GM10248 (cell line): ENCODE data around the gene CAMTA1.
"Not testable (repeated sequence)": the region's sequence is repeated elsewhere in the genome, so short reads cannot be mapped to it uniquely, and the experiment has no call there.

Source experiments
- CTCF ChIA-PET: fragments of 300-600 bp; sonication (Branson Sonifier 250); formaldehyde crosslinking; extraction: SDS; loops from one replicate; lab custom pipeline; 2021; ENCODE audit warnings: antibody characterized with exemption; lab: Yijun Ruan, JAX
- POLR2A ChIA-PET: fragments of 350-650 bp; sonication (Branson Sonifier 250); formaldehyde crosslinking; extraction: SDS; loops from one replicate; lab custom pipeline; 2020; ENCODE audit warnings: antibody characterized with exemption; lab: Yijun Ruan, JAX
- DNase-seq: peaks from one replicate; pipeline ENCODE4 v3.0.0; 2012; ENCODE audit errors: extremely low spot score
- TF ChIP-seq, protein P1 (sequence below): IDR thresholded peaks from 2 replicates; pipeline ENCODE4 v1.5.1; 2012; ENCODE audit warnings: mild to moderate bottlenecking, low read depth; ENCODE audit errors: extremely low read depth, missing control alignments, control extremely low read depth

Gene CAMTA1

DNA sequence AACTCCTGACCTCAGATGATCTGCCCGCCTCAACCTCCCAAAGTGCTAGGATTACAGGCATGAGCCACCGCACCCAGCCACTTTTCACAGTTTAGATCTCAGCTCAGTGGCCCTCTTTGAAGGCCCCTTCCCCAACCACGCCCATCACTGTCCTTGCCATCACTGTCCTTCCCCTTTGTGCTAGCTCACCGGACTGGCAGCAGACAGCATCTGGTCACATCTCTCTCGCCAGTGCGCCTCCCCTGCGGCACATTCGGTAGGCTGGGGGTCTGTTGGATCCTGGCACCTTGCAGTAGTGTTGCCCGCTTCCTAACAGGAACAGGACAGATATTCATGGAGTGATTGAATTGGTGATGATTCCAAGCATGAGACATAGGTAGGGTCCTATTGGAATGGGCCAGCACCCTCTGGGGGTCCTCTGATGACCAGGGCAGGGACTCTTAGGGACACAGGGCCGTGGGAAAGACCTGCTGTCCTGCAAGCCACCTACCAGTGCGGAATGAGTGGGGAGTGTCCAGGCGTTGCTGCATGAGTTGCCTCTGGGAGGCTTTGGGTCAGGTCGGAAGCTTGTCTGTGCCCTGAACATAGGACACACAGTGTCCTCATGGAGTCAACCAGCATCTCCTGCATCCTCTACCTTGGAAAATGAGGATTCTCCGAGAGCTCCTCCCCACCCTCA lies 807.0 kb downstream of the CAMTA1 start:
- ChIA-PET POLR2A (no interaction called here), CTCF (no interaction called here)
- DNase-seq = no peak
- TF ChIP-seq, protein P1, sequence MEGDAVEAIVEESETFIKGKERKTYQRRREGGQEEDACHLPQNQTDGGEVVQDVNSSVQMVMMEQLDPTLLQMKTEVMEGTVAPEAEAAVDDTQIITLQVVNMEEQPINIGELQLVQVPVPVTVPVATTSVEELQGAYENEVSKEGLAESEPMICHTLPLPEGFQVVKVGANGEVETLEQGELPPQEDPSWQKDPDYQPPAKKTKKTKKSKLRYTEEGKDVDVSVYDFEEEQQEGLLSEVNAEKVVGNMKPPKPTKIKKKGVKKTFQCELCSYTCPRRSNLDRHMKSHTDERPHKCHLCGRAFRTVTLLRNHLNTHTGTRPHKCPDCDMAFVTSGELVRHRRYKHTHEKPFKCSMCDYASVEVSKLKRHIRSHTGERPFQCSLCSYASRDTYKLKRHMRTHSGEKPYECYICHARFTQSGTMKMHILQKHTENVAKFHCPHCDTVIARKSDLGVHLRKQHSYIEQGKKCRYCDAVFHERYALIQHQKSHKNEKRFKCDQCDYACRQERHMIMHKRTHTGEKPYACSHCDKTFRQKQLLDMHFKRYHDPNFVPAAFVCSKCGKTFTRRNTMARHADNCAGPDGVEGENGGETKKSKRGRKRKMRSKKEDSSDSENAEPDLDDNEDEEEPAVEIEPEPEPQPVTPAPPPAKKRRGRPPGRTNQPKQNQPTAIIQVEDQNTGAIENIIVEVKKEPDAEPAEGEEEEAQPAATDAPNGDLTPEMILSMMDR = no peak

DNA sequence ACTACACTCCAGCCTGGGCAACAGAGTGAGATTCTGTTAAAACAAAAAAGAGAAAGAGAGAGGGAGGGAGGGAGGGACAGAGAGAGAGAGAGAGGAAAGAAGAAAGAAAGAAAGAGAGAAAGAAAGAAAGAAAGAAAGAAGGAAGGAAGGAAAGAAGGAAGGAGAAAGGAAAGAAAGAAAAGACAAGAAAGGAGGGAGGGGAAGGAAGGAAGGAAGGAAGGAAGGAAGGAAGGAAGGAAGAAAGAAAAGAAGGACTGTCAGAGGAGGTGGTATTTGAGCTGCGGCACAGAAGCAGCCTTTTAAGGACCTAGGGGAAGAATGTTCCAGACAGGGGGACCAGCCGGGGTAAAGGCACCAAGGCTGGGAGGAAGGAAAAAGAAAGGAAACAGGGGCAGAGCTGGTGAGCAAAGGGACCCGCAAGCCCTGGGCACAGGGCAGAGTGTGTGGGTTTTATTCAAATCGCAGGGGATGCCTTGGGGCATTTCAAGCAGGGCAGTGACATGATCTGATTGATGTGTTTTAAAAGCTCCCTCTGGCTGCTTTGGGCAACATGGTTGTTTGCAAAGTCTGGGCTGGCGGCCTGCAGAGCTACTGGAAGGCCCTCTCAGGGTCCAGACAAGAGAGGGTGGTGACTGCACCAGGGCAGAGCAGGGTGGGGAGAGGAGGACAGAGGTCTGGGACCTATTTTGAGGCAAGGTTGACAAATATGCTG lies 808.9 kb downstream of the CAMTA1 start:
- POLR2A ChIA-PET = no interaction called here
- DNase-seq = no peak
- CTCF ChIA-PET = no interaction called here
- TF ChIP-seq, protein P1 = no peak

DNA sequence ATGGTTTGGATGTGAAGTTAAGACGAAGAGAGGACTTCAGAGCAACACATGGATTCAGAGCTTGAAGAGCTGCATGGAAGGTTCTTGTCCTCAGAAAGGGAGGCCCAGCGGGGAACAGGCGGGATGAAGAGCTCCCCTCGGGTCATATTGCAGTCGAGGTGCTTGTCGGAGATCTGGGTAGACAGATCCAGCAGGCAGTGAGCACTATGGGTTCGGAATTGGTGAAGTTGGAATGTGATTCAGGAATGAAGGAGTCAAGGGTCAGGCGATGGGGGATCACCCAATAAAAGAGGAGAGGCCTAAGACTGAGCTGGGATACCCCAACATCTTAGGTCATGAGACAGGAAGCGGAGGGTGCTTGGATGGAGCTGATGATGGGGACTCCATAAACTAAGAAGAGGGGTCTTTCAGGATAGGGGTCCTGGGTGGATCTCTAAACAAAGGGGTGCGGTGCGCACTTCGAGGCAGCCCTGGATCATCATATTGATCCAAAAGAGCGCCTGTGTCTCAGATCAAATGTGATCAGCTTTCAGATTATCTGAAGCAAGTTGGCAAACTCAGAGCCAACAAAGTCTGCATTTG lies 809.6 kb downstream of the CAMTA1 start:
- CTCF ChIA-PET = interaction anchor here (1.3 kb wide), 1 partner anchor 18 kb away, joined by 3 read pairs; no protein-coding TSS in a partner anchor
- POLR2A ChIA-PET = no interaction called here
- TF ChIP-seq, protein P1 = no peak
- DNase-seq = no peak

DNA sequence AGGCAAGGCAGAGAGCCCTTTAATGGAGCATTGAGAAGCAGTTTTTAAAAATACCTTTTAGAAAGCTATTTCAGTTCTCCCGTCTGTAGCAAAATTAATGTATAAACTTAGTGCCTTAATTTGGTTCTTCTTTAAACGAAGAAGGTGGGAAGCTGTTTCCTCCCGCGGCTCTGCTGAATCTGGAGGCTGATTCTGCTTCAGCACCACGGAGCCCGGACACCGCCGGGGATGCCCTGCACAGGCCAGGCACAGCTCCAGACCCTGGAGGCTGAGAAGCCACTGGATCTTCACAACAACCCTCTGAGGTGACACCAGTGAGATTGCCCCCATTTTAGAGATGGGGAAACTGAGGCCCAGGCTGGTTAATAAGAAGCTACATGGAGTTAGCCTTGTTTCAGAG lies 810.1 kb downstream of the CAMTA1 start:
- TF ChIP-seq, protein P1 = no peak
- DNase-seq = no peak
- ChIA-PET POLR2A (no interaction called here), CTCF (interaction anchor here (1.2 to 1.3 kb wide), 2 partner anchors 17 to 140 kb away, joined by 3 read pairs; no protein-coding TSS in a partner anchor)

DNA sequence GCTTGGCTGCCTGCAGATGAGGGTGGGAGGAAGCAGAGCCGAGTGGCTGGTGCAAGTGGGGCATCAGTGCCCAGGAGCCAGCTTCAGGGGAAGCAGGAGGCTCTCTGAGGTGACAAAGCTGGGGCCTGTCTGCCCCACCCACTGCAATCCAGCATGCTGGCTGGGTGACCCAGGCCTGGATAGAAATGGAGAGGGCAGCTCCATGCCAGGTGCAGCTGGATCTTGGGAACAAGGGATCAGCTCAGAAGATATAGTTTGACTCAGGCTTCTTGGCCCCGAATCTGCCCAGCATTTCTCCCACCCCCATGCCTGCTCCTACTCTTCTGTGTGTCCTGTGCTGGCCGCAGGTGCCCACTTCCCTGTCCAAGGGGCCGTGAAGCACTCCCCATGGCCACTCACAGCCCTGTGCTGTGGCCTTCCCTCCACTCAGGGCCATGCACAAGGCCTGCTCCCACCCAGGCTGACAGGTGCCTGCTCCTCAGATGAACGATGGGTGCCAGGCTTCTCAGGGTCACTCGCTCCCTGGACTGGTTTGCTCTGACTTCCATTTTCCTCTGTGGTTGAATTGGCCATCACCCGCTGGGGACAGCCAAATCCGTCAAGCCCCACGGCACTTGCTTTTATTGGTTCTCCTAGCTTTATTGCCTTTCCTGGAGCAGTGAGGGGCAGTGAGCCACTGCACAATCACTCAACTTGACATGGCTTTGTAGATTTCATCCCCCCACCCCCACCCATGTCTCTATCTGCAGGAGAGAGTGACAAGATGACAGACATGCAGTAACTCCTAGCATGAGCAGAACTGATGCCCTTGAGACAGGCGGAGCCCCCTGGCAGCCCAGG lies 811.1 kb downstream of the CAMTA1 start:
- TF ChIP-seq, protein P1 = no peak
- no peak for DNase-seq
- POLR2A ChIA-PET = no interaction called here
- CTCF ChIA-PET = interaction anchor here (1.2 to 1.3 kb wide), 2 partner anchors 16 to 141 kb away, joined by 3 read pairs; no protein-coding TSS in a partner anchor

DNA sequence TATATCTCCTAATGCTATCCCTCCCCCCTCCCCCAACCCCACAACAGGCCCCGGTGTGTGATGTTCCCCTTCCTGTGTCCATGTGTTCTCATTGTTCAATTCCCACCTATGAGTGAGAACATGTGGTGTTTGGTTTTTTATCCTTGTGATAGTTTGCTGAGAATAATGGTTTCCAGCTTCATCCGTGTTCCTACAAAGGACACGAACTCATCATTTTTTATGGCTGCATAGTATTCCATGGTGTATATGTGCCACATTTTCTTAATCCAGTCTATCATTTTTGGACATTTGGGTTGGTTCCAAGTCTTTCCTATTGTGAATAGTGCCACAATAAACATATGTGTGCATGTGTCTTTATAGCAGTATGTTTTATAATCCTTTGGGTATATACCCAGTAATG lies 812.8 kb downstream of the CAMTA1 start:
- CTCF ChIA-PET, POLR2A ChIA-PET, DNase-seq: not testable (repeated sequence)

DNA sequence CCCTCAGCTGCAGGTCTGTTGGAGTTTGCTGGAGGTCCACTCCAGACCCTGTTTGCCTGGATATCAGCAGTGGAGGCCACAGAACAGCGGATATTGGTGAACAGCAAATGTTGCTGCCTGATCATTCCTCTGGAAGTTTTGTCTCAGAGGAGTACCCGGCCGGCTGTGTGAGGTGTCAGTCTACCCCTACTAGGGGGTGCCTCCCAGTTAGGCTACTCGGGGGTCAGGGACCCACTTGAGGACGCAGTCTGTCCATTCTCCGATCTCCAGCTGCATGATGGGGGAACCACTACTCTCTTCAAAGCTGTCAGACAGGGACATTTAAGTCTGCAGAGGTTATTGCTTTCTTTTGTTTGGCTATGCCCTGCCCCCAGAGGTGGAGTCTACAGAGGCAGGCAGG lies 819.7 kb downstream of the CAMTA1 start:
- DNase-seq, CTCF ChIA-PET: not testable (repeated sequence)

More for the DNA sequence above, 819.7 kb downstream of the CAMTA1 start:
- POLR2A ChIA-PET = not testable (repeated sequence)
